GM12874 (cell line): ENCODE data around the gene NDUFAF2.

Source experiments
- TF ChIP-seq, protein P1 (sequence below): IDR thresholded peaks from 2 replicates; pipeline ENCODE4 v1.5.1; 2011; ENCODE audit warnings: low read depth, mild to moderate bottlenecking, control low read depth, low read length, moderate library complexity; ENCODE audit not compliant: insufficient read depth

NDUFAF2 gene

DNA sequence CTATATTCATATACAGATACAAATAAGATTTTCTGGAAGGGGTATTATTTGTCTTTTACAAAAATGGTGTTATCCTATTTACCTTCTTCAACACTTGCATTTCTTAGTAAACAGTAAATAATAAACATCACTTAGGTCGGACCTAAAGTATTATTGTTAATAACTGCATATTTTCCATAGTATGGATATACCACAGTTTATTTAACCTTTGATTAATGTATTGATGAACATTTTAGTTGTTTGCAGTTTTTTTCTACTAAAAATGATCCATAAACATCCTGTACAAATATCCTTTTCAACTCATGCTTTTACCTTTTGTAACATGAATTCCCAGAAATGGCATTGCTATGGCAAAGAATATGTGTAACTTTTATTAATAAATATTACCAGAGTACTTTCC is 83.4 kb downstream of the NDUFAF2 start:
- TF ChIP-seq, protein P1, sequence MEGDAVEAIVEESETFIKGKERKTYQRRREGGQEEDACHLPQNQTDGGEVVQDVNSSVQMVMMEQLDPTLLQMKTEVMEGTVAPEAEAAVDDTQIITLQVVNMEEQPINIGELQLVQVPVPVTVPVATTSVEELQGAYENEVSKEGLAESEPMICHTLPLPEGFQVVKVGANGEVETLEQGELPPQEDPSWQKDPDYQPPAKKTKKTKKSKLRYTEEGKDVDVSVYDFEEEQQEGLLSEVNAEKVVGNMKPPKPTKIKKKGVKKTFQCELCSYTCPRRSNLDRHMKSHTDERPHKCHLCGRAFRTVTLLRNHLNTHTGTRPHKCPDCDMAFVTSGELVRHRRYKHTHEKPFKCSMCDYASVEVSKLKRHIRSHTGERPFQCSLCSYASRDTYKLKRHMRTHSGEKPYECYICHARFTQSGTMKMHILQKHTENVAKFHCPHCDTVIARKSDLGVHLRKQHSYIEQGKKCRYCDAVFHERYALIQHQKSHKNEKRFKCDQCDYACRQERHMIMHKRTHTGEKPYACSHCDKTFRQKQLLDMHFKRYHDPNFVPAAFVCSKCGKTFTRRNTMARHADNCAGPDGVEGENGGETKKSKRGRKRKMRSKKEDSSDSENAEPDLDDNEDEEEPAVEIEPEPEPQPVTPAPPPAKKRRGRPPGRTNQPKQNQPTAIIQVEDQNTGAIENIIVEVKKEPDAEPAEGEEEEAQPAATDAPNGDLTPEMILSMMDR = no peak

DNA sequence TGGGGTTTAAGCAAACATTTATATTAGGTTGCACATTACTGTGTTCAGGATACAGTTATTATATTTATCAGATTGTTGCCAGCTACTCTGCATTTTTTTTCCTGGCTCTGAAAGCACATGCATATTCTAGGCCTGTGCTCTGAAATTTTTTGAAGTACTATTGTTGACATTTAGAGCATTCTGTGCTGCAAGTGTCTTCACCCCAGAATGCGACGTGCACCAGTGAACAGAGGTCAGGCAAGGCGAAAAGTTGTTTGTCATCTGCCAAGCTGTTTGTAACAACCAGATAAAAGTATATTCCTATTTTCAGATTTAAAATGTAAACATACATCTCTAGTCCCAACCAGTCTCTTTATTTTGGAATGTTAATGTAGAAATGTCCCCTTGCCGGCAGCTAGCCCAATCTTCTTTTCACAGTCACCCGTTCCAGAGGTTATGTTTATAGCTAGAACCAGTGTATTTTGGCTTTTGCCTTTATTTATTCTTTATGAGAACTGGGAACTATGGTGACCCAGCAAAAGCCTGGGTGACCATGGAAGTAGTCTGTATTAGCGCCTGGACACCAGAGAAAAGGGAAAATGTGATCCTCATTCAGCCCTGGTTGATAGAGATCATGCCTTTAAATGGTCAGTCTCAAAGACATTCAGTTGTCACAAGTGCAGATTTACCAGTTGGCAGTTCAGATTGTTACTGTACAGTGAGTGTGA is 84.6 kb downstream of the NDUFAF2 start:
- TF ChIP-seq, protein P1 = no peak

GRCh38 chr5:61030163-61030482 is 85.1 kb downstream of the NDUFAF2 start:
- TF ChIP-seq, protein P1 = no peak

- TF ChIP-seq, protein P1 = no peak
These were observed 99.5 kb downstream of the NDUFAF2 start for GRCh38 chr5:61044545-61044944.

DNA sequence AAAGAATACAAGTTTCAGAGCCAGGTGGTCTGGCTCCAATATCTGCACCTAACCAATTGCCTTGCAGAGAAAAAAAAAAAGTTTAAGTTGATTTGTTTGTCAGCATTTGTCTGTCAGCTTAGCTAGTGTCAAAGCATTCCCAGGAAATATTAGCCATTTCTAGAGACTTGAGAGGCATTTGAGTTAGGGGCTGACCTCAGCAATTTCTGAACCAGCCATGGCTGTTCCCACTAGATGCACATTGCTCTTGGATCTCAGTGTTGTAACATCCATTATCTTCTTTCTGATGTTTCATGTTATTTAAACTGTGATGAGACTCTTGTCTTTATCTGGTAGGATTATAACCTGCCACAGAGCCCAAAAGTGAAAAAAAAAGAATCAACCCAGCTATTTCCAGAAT is 102.3 kb downstream of the NDUFAF2 start:
- TF ChIP-seq, protein P1 = no peak

- TF ChIP-seq, protein P1 = no peak
These were observed 103.5 kb downstream of the NDUFAF2 start for GRCh38 chr5:61048534-61048933.

DNA sequence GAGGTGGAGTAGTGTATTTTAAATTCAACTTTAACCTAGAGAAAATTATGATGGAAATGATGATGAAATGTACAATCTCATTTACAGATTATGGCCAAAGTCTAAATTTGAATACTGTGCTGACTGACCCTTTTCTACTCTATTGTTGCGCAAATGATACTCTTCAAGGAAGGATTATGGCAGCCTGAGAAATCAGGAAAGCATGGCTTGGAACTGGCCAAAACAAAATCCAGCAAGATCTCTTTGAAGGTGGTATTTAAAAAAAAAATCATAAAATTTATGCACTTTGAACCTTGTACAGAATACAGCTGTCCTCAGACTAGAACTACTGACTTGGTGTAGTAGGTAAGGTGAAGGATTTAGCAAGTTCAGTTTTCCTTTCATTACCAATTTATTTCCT is 105.3 kb downstream of the NDUFAF2 start:
- TF ChIP-seq, protein P1 = no peak
